Right cardiac atrium (tissue), 5 donors: ENCODE data around the gene BCL11B. TPM values are rescaled to one million over a fixed set of nuclear protein-coding genes. Genes with fewer than 3 reads are reported as not detected.

Source experiments
- ATAC-seq, 2 donors: fragments of 200-7000 bp; cut with Tn5 transposase; one replicate each; pipeline versions ENCODE4 v1.8.0 to v1.9.1; 2020; ENCODE audit warnings: moderate library complexity in 2 of 2, mild to moderate bottlenecking in 1 of 2
- DNase-seq, 3 donors: peaks; one replicate each; pipeline ENCODE4 v3.0.0-alpha.2; 2020
- H3K27ac ChIP-seq: one replicate; pipeline ENCODE4 v1.5.1; 2013; ENCODE audit warnings: mild to moderate bottlenecking, low read length, control low read depth, moderate library complexity
- H3K27me3 ChIP-seq: one replicate; pipeline ENCODE4 v1.6.1; 2013; ENCODE audit not compliant: control insufficient read depth, insufficient read depth
- H3K4me1 ChIP-seq: one replicate; pipeline ENCODE4 v1.6.1; 2013; ENCODE audit warnings: low read length; ENCODE audit not compliant: control insufficient read depth, insufficient read depth
- H3K4me3 ChIP-seq: one replicate; pipeline ENCODE4 v1.5.1; 2013; ENCODE audit warnings: low read length, control low read depth
- H3K9me3 ChIP-seq: one replicate; pipeline ENCODE4 v1.6.1; 2013; ENCODE audit warnings: low read length; ENCODE audit not compliant: control insufficient read depth
- WGBS: extraction: QIAGEN DNeasy Blood & Tissue Kit; methylation state at CpG from one replicate; pipeline ENCODE4 v1.1.7; 2013; 5-methylcytosine and 5-hydroxymethylcytosine counted together
- intact Hi-C, 4 donors: fragments of 100-400 bp; cut with DNase I; formaldehyde crosslinking; loops; one replicate each; pipeline versions ENCODE4 v1.11.0 to v1.14.0; 2022 to 2023
- polyA plus RNA-seq: library from polyadenylated mRNA; stranded (reverse); fragments of 200-250 nt; gene quantifications from one replicate; pipeline ENCODE4 v1.2.3, GENCODE V29; 2013
- total RNA-seq, 4 donors: library from RNA; stranded (reverse); fragmentation: NEBNext Ultra II Directional; extraction: Animal tissue kit (Norgen Biotek cat#: 25700); gene quantifications; one replicate each; pipeline ENCODE4 v1.2.1, GENCODE V29; 2021
- donor health status: healthy with polysubstance abuse.
- donor health status: DM: no; HTN: yes; CAD: no.
- donor health status: DM: no; HTN: no; CAD: no.
- donor health status: DM: no; HTN: yes; CAD: no; lungs with severe emphysema.
- donor health status: DM: yes; HTN: yes; CAD: no.

Gene BCL11B
- total and polyA plus RNA-seq, 5 donors = 0.05 to 0.63 (median 0.21) TPM

GRCh38 chr14:99257673-99258221 lies 14.2 kb downstream of the BCL11B start:
- Histone ChIP-seq H3K27me3 (no peaks in the 10 kb centered on the region), H3K9me3 (no peaks in the 10 kb centered on the region), H3K27ac (no peak overlapping the region), H3K4me1 (no peaks in the 10 kb centered on the region), H3K4me3 (no peak overlapping the region)
- no peak for ATAC-seq
- 70% methylated on average over 16 of the region's 16 CpGs for WGBS
- intact Hi-C loops = no loop called here
- DNase-seq = no peak

- no peaks in the 10 kb centered on the region for H3K9me3 ChIP-seq
- intact Hi-C loops = no loop called here
- H3K27me3 ChIP-seq = no peaks in the 10 kb centered on the region
- H3K4me3 ChIP-seq = no peak overlapping the region
- no peak overlapping the region for H3K27ac ChIP-seq
- no peak for DNase-seq
- no peaks in the 10 kb centered on the region for H3K4me1 ChIP-seq
- ATAC-seq = no peak
- WGBS = 89% methylated on average over 14 of the region's 14 CpGs
Measured at GRCh38 chr14:99257122-99257672, 14.8 kb downstream of the BCL11B start.

- Histone ChIP-seq H3K4me3 (no peak overlapping the region), H3K9me3 (no peaks in the 10 kb centered on the region), H3K27ac (no peak overlapping the region), H3K4me1 (no peaks in the 10 kb centered on the region), H3K27me3 (no peaks in the 10 kb centered on the region)
- no peak for ATAC-seq
- WGBS = 87% methylated on average over 5 of the region's 5 CpGs
- no peak for DNase-seq
- intact Hi-C loops = no loop called here
Measured at GRCh38 chr14:99256483-99256874, 15.5 kb downstream of the BCL11B start.

GRCh38 chr14:99255621-99256482 lies 16.1 kb downstream of the BCL11B start:
- H3K9me3 ChIP-seq = no peaks in the 10 kb centered on the region
- H3K27me3 ChIP-seq = no peaks in the 10 kb centered on the region
- intact Hi-C loops = no loop called here
- ATAC-seq = no peak
- H3K4me1 ChIP-seq = no peaks in the 10 kb centered on the region
- no peak for DNase-seq
- 83% methylated on average over 19 of the region's 19 CpGs for WGBS
- H3K27ac ChIP-seq = no peak overlapping the region
- no peak overlapping the region for H3K4me3 ChIP-seq

- Histone ChIP-seq H3K4me1 (no peaks in the 10 kb centered on the region), H3K4me3 (no peak overlapping the region), H3K27me3 (no peaks in the 10 kb centered on the region), H3K27ac (no peak overlapping the region), H3K9me3 (no peaks in the 10 kb centered on the region)
- WGBS = 71% methylated on average over 16 of the region's 16 CpGs
- intact Hi-C loops = no loop called here
- ATAC-seq (no peak), DNase-seq (no peak)
Measured at GRCh38 chr14:99254328-99255009, 17.5 kb downstream of the BCL11B start.

GRCh38 chr14:99253890-99254289 lies 18.1 kb downstream of the BCL11B start:
- 82% methylated on average over 7 of the region's 7 CpGs for WGBS
- H3K4me1 ChIP-seq = no peaks in the 10 kb centered on the region
- no peaks in the 10 kb centered on the region for H3K27me3 ChIP-seq
- intact Hi-C loops = no loop called here
- H3K9me3 ChIP-seq = no peaks in the 10 kb centered on the region
- no peak overlapping the region for H3K4me3 ChIP-seq
- DNase-seq = no peak
- no peak overlapping the region for H3K27ac ChIP-seq
- ATAC-seq = no peak

- DNase-seq (no peak), ATAC-seq (no peak)
- intact Hi-C loops = no loop called here
- no peak overlapping the region for H3K4me3 ChIP-seq
- 64% methylated on average over 25 of the region's 25 CpGs for WGBS
- H3K9me3 ChIP-seq = no peaks in the 10 kb centered on the region
- no peak overlapping the region for H3K27ac ChIP-seq
- H3K4me1 ChIP-seq = no peaks in the 10 kb centered on the region
- H3K27me3 ChIP-seq = no peaks in the 10 kb centered on the region
Measured at GRCh38 chr14:99252940-99253868, 18.8 kb downstream of the BCL11B start.

GRCh38 chr14:99252443-99252939 lies 19.5 kb downstream of the BCL11B start:
- WGBS = 72% methylated on average over 9 of the region's 9 CpGs
- no peaks in the 10 kb centered on the region for H3K27me3 ChIP-seq

GRCh38 chr14:99251721-99252120 lies 20.3 kb downstream of the BCL11B start:
- no peak for DNase-seq
- 79% methylated on average over 2 of the region's 2 CpGs for WGBS
- H3K9me3 ChIP-seq = no peaks in the 10 kb centered on the region
- no peaks in the 10 kb centered on the region for H3K27me3 ChIP-seq
- no peak overlapping the region for H3K27ac ChIP-seq
- H3K4me3 ChIP-seq = no peak overlapping the region
- intact Hi-C loops = no loop called here
- H3K4me1 ChIP-seq = no peaks in the 10 kb centered on the region
- ATAC-seq = no peak

More at GRCh38 chr14:99252443-99252939, 19.5 kb downstream of the BCL11B start:
- intact Hi-C loops = no loop called here
- no peak overlapping the region for H3K27ac ChIP-seq
- no peaks in the 10 kb centered on the region for H3K4me1 ChIP-seq
- DNase-seq = no peak
- H3K4me3 ChIP-seq = no peak overlapping the region
- ATAC-seq = no peak
- H3K9me3 ChIP-seq = no peaks in the 10 kb centered on the region

GRCh38 chr14:99250636-99251208 lies 21.3 kb downstream of the BCL11B start:
- intact Hi-C loops = no loop called here
- Histone ChIP-seq H3K27ac (no peak overlapping the region), H3K4me1 (no peaks in the 10 kb centered on the region), H3K27me3 (no peaks in the 10 kb centered on the region), H3K4me3 (no peak overlapping the region), H3K9me3 (no peaks in the 10 kb centered on the region)
- DNase-seq (no peak), ATAC-seq (no peak)
- 75% methylated on average over 5 of the region's 5 CpGs for WGBS
